Measurements from ENCODE around the gene NEURL1B.

NEURL1B gene

DNA sequence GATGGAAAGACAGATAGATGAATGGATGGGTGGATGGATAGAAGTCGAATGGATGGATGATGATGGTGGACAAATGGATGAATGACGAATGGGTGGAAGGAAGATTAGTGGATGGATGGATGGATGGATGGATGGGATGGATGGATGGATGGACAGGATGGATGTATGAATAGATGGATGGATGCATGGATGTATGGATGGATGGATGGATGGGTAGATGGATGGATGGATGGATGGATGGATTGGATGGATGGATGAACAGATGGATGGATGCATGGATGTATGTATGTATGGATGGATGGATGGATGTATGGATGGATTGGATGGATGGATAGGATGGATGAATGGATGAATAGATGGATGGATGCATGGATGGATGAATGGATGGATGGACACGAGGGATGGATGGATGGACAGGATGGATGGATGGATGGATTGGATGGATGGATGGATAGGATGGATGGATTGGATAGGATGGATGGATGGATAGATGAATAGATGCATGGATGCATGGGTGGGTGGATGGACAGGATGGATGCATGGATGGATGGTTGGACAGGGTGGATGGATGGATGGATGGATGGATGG lies 77.6 kb downstream of the NEURL1B start (continued):
- TF ChIP-seq, protein P1, sequence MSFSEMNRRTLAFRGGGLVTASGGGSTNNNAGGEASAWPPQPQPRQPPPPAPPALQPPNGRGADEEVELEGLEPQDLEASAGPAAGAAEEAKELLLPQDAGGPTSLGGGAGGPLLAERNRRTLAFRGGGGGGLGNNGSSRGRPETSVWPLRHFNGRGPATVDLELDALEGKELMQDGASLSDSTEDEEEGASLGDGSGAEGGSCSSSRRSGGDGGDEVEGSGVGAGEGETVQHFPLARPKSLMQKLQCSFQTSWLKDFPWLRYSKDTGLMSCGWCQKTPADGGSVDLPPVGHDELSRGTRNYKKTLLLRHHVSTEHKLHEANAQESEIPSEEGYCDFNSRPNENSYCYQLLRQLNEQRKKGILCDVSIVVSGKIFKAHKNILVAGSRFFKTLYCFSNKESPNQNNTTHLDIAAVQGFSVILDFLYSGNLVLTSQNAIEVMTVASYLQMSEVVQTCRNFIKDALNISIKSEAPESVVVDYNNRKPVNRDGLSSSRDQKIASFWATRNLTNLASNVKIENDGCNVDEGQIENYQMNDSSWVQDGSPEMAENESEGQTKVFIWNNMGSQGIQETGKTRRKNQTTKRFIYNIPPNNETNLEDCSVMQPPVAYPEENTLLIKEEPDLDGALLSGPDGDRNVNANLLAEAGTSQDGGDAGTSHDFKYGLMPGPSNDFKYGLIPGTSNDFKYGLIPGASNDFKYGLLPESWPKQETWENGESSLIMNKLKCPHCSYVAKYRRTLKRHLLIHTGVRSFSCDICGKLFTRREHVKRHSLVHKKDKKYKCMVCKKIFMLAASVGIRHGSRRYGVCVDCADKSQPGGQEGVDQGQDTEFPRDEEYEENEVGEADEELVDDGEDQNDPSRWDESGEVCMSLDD (tag by site-specific recombination; IDR thresholded peaks at IDR 0.05): no peak
- TF ChIP-seq ZNF133 (tag by site-specific recombination; IDR thresholded peaks at IDR 0.05) (no peak), ZNF791 (tag by site-specific recombination; IDR thresholded peaks at IDR 0.05) (no peak), ZNF658 (tag by site-specific recombination; IDR thresholded peaks at IDR 0.05) (no peak), ZNF707 (tag by site-specific recombination; IDR thresholded peaks at IDR 0.05) (peak; percentile 57; the same call in 1 of the 2 replicates), ZNF585B (tag by site-specific recombination; IDR thresholded peaks at IDR 0.05) (no peak), ZNF677 (tag by site-specific recombination; IDR thresholded peaks at IDR 0.05) (no peak), ZFP41 (tag by site-specific recombination; IDR thresholded peaks at IDR 0.05; ENCODE audit: borderline replicate concordance) (no peak), ZNF785 (tag by site-specific recombination; IDR thresholded peaks at IDR 0.05) (no peak; the same call in 1 of the 2 replicates), PRDM1 (tag by site-specific recombination; IDR thresholded peaks at IDR 0.05) (no peak), ZNF335 (tag by site-specific recombination; conservative IDR thresholded peaks at IDR 0.05) (no peak), ZBTB17 (tag by site-specific recombination; IDR thresholded peaks at IDR 0.05) (peak; percentile 100), ZFP3 (tag by site-specific recombination; IDR thresholded peaks at IDR 0.05; ENCODE audit: low read depth) (no peak), MEIS1 (CRISPR knock-in tag; IDR thresholded peaks at IDR 0.05; ENCODE audit: borderline replicate concordance) (no peak), SP7 (tag by site-specific recombination; IDR thresholded peaks at IDR 0.05) (no peak)
- TF ChIP-seq, protein P2, sequence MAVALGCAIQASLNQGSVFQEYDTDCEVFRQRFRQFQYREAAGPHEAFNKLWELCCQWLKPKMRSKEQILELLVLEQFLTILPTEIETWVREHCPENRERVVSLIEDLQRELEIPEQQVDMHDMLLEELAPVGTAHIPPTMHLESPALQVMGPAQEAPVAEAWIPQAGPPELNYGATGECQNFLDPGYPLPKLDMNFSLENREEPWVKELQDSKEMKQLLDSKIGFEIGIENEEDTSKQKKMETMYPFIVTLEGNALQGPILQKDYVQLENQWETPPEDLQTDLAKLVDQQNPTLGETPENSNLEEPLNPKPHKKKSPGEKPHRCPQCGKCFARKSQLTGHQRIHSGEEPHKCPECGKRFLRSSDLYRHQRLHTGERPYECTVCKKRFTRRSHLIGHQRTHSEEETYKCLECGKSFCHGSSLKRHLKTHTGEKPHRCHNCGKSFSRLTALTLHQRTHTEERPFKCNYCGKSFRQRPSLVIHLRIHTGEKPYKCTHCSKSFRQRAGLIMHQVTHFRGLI (tag by site-specific recombination; IDR thresholded peaks at IDR 0.05): no peak
- TF ChIP-seq, protein P3, sequence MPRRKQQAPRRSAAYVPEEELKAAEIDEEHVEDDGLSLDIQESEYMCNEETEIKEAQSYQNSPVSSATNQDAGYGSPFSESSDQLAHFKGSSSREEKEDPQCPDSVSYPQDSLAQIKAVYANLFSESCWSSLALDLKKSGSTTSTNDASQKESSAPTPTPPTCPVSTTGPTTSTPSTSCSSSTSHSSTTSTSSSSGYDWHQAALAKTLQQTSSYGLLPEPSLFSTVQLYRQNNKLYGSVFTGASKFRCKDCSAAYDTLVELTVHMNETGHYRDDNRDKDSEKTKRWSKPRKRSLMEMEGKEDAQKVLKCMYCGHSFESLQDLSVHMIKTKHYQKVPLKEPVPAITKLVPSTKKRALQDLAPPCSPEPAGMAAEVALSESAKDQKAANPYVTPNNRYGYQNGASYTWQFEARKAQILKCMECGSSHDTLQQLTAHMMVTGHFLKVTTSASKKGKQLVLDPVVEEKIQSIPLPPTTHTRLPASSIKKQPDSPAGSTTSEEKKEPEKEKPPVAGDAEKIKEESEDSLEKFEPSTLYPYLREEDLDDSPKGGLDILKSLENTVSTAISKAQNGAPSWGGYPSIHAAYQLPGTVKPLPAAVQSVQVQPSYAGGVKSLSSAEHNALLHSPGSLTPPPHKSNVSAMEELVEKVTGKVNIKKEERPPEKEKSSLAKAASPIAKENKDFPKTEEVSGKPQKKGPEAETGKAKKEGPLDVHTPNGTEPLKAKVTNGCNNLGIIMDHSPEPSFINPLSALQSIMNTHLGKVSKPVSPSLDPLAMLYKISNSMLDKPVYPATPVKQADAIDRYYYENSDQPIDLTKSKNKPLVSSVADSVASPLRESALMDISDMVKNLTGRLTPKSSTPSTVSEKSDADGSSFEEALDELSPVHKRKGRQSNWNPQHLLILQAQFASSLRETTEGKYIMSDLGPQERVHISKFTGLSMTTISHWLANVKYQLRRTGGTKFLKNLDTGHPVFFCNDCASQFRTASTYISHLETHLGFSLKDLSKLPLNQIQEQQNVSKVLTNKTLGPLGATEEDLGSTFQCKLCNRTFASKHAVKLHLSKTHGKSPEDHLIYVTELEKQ (tag by site-specific recombination; IDR thresholded peaks at IDR 0.05; ENCODE audit: borderline replicate concordance): no peak
- TF ChIP-seq, protein P4, sequence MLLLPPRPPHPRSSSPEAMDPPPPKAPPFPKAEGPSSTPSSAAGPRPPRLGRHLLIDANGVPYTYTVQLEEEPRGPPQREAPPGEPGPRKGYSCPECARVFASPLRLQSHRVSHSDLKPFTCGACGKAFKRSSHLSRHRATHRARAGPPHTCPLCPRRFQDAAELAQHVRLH (tag by site-specific recombination; IDR thresholded peaks at IDR 0.05): no peak
- TF ChIP-seq, protein P5, sequence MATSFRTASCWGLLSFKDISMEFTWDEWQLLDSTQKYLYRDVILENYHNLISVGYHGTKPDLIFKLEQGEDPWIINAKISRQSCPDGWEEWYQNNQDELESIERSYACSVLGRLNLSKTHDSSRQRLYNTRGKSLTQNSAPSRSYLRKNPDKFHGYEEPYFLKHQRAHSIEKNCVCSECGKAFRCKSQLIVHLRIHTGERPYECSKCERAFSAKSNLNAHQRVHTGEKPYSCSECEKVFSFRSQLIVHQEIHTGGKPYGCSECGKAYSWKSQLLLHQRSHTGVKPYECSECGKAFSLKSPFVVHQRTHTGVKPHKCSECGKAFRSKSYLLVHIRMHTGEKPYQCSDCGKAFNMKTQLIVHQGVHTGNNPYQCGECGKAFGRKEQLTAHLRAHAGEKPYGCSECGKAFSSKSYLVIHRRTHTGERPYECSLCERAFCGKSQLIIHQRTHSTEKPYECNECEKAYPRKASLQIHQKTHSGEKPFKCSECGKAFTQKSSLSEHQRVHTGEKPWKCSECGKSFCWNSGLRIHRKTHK (tag by site-specific recombination; IDR thresholded peaks at IDR 0.05): no peak
- TF ChIP-seq, protein P6, sequence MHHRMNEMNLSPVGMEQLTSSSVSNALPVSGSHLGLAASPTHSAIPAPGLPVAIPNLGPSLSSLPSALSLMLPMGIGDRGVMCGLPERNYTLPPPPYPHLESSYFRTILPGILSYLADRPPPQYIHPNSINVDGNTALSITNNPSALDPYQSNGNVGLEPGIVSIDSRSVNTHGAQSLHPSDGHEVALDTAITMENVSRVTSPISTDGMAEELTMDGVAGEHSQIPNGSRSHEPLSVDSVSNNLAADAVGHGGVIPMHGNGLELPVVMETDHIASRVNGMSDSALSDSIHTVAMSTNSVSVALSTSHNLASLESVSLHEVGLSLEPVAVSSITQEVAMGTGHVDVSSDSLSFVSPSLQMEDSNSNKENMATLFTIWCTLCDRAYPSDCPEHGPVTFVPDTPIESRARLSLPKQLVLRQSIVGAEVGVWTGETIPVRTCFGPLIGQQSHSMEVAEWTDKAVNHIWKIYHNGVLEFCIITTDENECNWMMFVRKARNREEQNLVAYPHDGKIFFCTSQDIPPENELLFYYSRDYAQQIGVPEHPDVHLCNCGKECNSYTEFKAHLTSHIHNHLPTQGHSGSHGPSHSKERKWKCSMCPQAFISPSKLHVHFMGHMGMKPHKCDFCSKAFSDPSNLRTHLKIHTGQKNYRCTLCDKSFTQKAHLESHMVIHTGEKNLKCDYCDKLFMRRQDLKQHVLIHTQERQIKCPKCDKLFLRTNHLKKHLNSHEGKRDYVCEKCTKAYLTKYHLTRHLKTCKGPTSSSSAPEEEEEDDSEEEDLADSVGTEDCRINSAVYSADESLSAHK (tag by site-specific recombination; IDR thresholded peaks at IDR 0.05): no peak
